HTERT RPE-1 (cell line): ENCODE data around the gene SPATA32.
"Not testable (repeated sequence)": the region's sequence is repeated elsewhere in the genome, so short reads cannot be mapped to it uniquely, and the experiment has no call there.

Source experiments
- in situ Hi-C: fragments of 300-500 bp; cut with MboI; formaldehyde crosslinking; loops from 4 replicates; pipeline ENCODE4 v1.14.3; 2020; ENCODE audit warnings: low sequenced_read_pairs

SPATA32 gene

GRCh38 chr17:45271603-45272002 lies 9.7 kb upstream of the SPATA32 start:
- in situ Hi-C loops, result no loop called here

- in situ Hi-C loops, result no loop called here
Observed at GRCh38 chr17:45270828-45271418, 9.0 kb upstream of the SPATA32 start.

DNA sequence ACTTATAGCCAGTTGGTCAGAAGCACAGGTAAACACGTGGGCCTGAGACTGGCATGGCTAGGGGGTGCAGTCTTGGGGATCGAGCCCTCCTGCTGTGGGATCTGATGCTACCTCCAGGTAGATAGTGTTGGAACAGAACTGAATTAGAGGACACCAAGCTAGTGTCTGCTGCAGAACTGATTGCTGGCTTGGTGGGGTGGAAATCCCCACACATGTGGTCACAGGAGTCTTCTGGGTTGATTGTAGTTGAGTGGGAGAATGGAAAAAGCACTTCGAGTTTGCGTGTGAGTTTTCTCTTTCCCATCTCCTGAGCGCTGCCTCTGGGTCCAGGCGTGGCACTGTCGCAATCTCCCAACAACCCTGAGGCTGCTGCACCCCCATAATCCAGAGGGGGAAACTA lies 8.0 kb upstream of the SPATA32 start:
- in situ Hi-C loops, result no loop called here

GRCh38 chr17:45267436-45268055 lies 5.7 kb upstream of the SPATA32 start:
- in situ Hi-C loops, result no loop called here

- in situ Hi-C loops, result no loop called here
Observed at GRCh38 chr17:45266372-45266926, 4.6 kb upstream of the SPATA32 start.

DNA sequence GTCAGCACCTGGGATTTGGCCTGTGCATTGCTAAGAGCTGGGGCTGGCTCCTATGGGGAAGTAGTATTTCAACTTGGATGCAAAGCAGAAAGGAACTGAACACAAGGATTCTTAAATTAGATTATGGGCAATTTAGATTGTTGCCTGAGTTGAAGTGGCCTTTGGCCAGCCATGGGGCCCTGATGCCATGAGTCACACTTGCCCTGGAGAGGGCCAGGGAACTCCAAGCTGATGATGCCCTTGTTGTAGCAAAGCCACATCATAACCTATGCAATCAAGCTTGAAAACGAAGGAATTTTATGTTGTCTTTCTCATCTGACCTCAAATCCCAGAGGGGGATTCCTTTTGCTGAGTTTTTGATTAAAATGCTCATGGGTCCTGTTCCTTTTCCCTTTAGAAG lies 3.9 kb upstream of the SPATA32 start:
- in situ Hi-C loops, result no loop called here

DNA sequence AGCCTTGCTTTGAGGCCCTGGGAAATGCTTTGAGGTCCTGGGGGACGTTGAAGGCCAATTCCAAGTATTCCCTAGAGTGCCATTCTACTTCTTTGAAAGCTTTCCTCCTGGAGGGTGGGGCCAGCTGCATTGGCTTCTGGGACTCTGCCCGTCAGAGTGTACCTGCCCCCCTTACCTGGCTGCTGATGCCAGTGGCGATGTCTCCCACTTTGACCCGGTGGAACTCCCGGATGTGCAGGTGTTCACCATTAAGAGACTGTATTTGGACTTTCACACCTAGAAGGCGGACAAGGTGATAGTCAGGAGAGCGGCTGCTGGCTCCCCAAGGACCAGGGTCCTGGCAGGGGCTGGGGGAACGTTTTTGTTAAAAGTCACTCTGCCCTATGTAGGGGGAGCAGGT lies 3.1 kb upstream of the SPATA32 start:
- in situ Hi-C loops, result no loop called here

- in situ Hi-C loops, result no loop called here
Observed at GRCh38 chr17:45264430-45264829, 2.5 kb upstream of the SPATA32 start.

DNA sequence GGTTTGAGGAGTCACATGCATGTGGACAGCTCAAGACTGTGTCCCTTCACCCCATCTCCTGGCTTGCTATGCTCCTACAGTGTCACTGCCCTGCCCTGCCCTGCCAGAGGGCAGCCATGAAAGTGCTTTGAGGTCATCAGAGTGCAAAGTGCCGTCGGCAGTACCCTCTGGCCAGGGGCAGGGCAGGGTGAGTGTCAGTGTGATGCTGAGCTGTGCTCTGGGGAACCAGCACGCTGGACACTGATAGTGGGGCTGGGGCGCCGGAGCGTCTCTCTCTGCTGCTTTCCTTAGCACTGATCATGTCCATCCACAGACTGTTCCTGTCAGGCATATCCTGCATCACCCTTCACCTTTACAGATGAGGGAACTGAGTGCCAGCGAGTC lies 1.6 kb upstream of the SPATA32 start:
- in situ Hi-C loops, result no loop called here

GRCh38 chr17:45262516-45263476 lies 902 bp upstream of the SPATA32 start:
- in situ Hi-C loops, result no loop called here

DNA sequence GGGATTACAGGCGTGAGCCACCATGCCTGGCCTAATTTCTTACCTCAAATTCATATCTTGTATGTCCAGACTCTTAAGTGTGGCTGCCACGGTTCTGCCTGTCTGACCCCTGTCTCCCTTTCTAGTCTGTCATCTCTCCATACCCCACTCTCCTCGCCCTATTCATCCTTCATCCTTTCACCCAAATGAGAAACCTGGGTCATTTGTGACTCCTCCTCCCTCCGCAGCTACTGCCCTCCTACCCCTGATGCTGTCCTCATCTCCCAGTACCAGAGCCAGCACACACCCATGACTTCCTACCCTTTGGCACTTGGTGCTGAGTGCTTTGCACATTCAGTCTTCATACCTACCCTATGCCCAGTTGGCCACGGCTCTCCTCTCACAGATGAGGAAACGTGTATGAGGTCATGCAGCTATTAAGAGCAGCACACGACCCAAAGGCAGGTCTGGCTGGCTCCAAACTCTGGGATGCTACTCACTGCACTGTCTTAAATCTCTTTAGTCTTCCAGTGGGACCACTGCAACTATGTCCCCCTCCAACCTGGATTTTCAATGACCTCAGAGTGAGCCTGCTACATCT lies 1.6 kb downstream of the SPATA32 start:
- in situ Hi-C loops, result no loop called here

- in situ Hi-C loops, result no loop called here
Observed at GRCh38 chr17:45258981-45259380, 2.9 kb downstream of the SPATA32 start.

GRCh38 chr17:45257115-45257514 lies 4.8 kb downstream of the SPATA32 start:
- in situ Hi-C loops, result no loop called here

GRCh38 chr17:45256114-45256966 lies 5.6 kb downstream of the SPATA32 start:
- in situ Hi-C loops, result no loop called here

GRCh38 chr17:45255358-45255757 lies 6.5 kb downstream of the SPATA32 start:
- in situ Hi-C loops, result no loop called here

- in situ Hi-C loops, result no loop called here
Observed at GRCh38 chr17:45253879-45254278, 8.0 kb downstream of the SPATA32 start.

DNA sequence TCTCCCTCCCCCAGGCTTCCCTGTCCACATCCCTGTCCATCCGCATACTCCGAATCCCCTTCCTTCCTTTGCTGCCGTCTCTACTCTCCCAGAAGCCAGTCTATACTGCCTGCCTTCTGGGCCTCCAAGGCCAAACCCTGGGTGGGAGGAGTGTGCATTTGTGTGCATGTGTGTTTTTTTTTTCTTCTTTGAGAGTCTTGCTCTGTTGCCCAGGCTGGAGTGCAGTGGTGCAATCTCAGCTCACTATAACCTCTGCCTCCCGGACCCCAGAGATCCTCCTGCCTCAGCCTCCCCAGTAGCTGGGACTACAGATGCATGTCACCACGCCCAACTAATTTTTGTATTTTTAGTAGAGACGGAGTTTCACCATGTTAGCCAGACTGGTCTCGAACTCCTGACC lies 8.7 kb downstream of the SPATA32 start:
- in situ Hi-C loops, result not testable (repeated sequence)

- in situ Hi-C loops, result no loop called here
Observed at GRCh38 chr17:45251931-45252330, 10.0 kb downstream of the SPATA32 start.

GRCh38 chr17:45248132-45248957 lies 13.5 kb downstream of the SPATA32 start:
- in situ Hi-C loops, result no loop called here
